Measurements from ENCODE around the gene PICALM. TPM values are rescaled to one million over a fixed set of nuclear protein-coding genes. Genes with fewer than 3 reads are reported as not detected.

PICALM gene
- polyA plus RNA-seq, 3 donors = 62.4 to 241 (median 81.0) TPM

DNA sequence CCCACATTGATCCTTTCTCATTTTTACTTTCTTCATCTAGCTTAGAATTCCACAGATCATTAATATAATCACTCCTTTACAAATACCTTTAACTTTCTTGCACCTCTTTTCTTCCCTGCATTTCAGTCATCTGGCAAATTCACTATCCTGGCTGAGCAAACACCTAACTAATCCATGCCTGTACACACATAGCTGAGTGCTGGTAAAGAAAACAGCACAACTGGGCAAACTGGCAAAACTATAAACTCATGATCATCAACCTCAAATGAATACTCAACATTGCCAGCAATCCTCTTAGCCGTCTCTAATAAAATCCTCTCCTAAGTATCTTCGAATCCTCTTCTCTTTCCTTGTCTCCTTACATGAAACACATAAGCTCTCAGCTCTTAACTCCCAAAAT is 52.4 kb downstream of the PICALM start:
- DNase-seq = no peak
- Histone ChIP-seq H3K4me1 (ENCODE audit: control insufficient read depth in 1 of 2, insufficient read depth in 2 of 2, low read length in 2 of 2) (peaks cover 7 to 9% of the 10 kb centered on the region in 2 donors), H3K9me3 (replicated peaks in 1 of 2; ENCODE audit: control insufficient read depth in 1 of 2, insufficient read depth in 1 of 2, low read length in 2 of 2) (no peaks in the 10 kb centered on the region), H3K79me2 (ENCODE audit: insufficient read depth, low read length) (peaks cover 96% of the 10 kb centered on the region), H4K20me1 (ENCODE audit: insufficient read depth, low read length) (peaks cover 100% of the 10 kb centered on the region), H3K27ac (ENCODE audit: low read depth in 1 of 2, low read length in 2 of 2) (peak overlapping the region in 1 of 2 donors; percentile 62), H3K27me3 (ENCODE audit: control insufficient read depth in 2 of 2, insufficient read depth in 2 of 2, low read length in 2 of 2) (no peaks in the 10 kb centered on the region), H3K9ac (ENCODE audit: insufficient read depth, low read length, poor library complexity, severe bottlenecking) (no peak overlapping the region), H3K4me2 (replicated peaks; ENCODE audit: extremely low read depth, low read length, poor library complexity, severe bottlenecking) (no peak overlapping the region), H2AFZ (ENCODE audit: insufficient read depth, low read depth, low read length, poor library complexity, severe bottlenecking) (no peak overlapping the region), H3K4me3 (replicated peaks in 1 of 3; ENCODE audit: low read depth in 2 of 3, low read length in 3 of 3) (no peak overlapping the region), H3K36me3 (replicated peaks in 1 of 2; ENCODE audit: control insufficient read depth in 1 of 2, insufficient read depth in 2 of 2, low read length in 2 of 2) (peaks cover 92 to 99% of the 10 kb centered on the region in 2 donors)
- 100% methylated on average over 2 of the region's 2 CpGs for WGBS (ENCODE audit: insufficient coverage)
- peak overlapping the region in 5 of 7 donors; percentile 2 to 79 (median 26) for H3K27ac Mint-ChIP-seq
- peaks cover 11% of the 10 kb centered on the region for H3K4me1 Mint-ChIP-seq
- no peaks in the 10 kb centered on the region for H3K9me3 Mint-ChIP-seq
- intact Hi-C loops (cut with micrococcal nuclease) = loop anchor here in 1 of 2 donors (10.0 kb wide), 1 partner anchor 52 kb away; no protein-coding TSS in a partner anchor
- no peaks in the 10 kb centered on the region for H3K27me3 Mint-ChIP-seq (ENCODE audit: low read depth in 3 of 3)
- H3K36me3 Mint-ChIP-seq = peaks cover 64 to 88% of the 10 kb centered on the region in 2 donors
- TF ChIP-seq, protein P1, sequence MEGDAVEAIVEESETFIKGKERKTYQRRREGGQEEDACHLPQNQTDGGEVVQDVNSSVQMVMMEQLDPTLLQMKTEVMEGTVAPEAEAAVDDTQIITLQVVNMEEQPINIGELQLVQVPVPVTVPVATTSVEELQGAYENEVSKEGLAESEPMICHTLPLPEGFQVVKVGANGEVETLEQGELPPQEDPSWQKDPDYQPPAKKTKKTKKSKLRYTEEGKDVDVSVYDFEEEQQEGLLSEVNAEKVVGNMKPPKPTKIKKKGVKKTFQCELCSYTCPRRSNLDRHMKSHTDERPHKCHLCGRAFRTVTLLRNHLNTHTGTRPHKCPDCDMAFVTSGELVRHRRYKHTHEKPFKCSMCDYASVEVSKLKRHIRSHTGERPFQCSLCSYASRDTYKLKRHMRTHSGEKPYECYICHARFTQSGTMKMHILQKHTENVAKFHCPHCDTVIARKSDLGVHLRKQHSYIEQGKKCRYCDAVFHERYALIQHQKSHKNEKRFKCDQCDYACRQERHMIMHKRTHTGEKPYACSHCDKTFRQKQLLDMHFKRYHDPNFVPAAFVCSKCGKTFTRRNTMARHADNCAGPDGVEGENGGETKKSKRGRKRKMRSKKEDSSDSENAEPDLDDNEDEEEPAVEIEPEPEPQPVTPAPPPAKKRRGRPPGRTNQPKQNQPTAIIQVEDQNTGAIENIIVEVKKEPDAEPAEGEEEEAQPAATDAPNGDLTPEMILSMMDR (IDR thresholded peaks at IDR 0.05) = no peak
- H3K4me3 Mint-ChIP-seq = no peak overlapping the region

DNA sequence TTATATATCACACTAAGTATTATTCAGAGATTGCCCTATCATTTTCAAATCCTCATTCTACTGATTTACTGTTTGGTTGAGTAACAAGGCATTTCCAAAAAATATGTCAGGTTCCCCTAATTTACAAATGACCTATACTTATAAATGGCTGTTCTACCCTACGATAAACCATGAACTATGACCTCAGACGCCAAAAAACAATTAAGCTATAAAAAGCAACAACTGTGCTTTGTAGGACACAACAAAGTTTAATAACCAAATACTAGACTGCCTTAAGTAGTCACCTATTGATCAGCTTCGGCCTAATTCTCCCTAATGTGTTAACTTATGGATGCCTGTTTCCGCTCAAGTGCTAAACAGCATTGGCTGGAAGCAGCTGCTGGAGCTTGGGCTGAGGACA is 53.2 kb downstream of the PICALM start:
- H3K36me3 ChIP-seq (replicated peaks in 1 of 2; ENCODE audit: control insufficient read depth in 1 of 2, insufficient read depth in 2 of 2, low read length in 2 of 2) = peaks cover 95 to 99% of the 10 kb centered on the region in 2 donors
- H3K4me1 Mint-ChIP-seq = peaks cover 5% of the 10 kb centered on the region
- peak overlapping the region in 5 of 7 donors; percentile 21 to 79 (median 26) for H3K27ac Mint-ChIP-seq

More for the DNA sequence above, 53.2 kb downstream of the PICALM start:
- H3K27me3 Mint-ChIP-seq (ENCODE audit: low read depth in 3 of 3) = no peaks in the 10 kb centered on the region
- intact Hi-C loops (cut with micrococcal nuclease) = loop anchor here in 1 of 2 donors (10.0 kb wide), 1 partner anchor 51 kb away; no protein-coding TSS in a partner anchor
- peaks cover 65 to 90% of the 10 kb centered on the region in 2 donors for H3K36me3 Mint-ChIP-seq
- 95% methylated on average over 2 of the region's 4 CpGs for WGBS (ENCODE audit: insufficient coverage)
- no peak overlapping the region for H3K9ac ChIP-seq (ENCODE audit: insufficient read depth, low read length, poor library complexity, severe bottlenecking)
- TF ChIP-seq, protein P1 (IDR thresholded peaks at IDR 0.05) = no peak
- H2AFZ ChIP-seq (ENCODE audit: insufficient read depth, low read depth, low read length, poor library complexity, severe bottlenecking) = no peak overlapping the region
- no peak for DNase-seq
- peaks cover 100% of the 10 kb centered on the region for H4K20me1 ChIP-seq (ENCODE audit: insufficient read depth, low read length)
- H3K4me3 ChIP-seq (replicated peaks in 1 of 3; ENCODE audit: low read depth in 2 of 3, low read length in 3 of 3) = no peak overlapping the region
- peaks cover 96% of the 10 kb centered on the region for H3K79me2 ChIP-seq (ENCODE audit: insufficient read depth, low read length)
- peak overlapping the region in 1 of 2 donors; percentile 62 for H3K27ac ChIP-seq (ENCODE audit: low read depth in 1 of 2, low read length in 2 of 2)
- H3K4me2 ChIP-seq (replicated peaks; ENCODE audit: extremely low read depth, low read length, poor library complexity, severe bottlenecking) = no peak overlapping the region
- H3K4me3 Mint-ChIP-seq = no peak overlapping the region
- no peaks in the 10 kb centered on the region for H3K9me3 ChIP-seq (replicated peaks in 1 of 2; ENCODE audit: control insufficient read depth in 1 of 2, insufficient read depth in 1 of 2, low read length in 2 of 2)
- H3K4me1 ChIP-seq (ENCODE audit: control insufficient read depth in 1 of 2, insufficient read depth in 2 of 2, low read length in 2 of 2) = peaks cover 0 to 2% of the 10 kb centered on the region in 2 donors
- H3K27me3 ChIP-seq (ENCODE audit: control insufficient read depth in 2 of 2, insufficient read depth in 2 of 2, low read length in 2 of 2) = no peaks in the 10 kb centered on the region
- no peaks in the 10 kb centered on the region for H3K9me3 Mint-ChIP-seq
